HG02870 (cell line): ENCODE data around the gene HCRT.
"Not testable (repeated sequence)": the region's sequence is repeated elsewhere in the genome, so short reads cannot be mapped to it uniquely, and the experiment has no call there.

ENCODE experiments used
- ATAC-seq: cut with Tn5 transposase; IDR thresholded peaks from one replicate; pipeline ENCODE4 v1.9.1; 2021; ENCODE audit warnings: mild to moderate bottlenecking, moderate library complexity; ENCODE audit not compliant: unreplicated experiment

Gene HCRT

DNA sequence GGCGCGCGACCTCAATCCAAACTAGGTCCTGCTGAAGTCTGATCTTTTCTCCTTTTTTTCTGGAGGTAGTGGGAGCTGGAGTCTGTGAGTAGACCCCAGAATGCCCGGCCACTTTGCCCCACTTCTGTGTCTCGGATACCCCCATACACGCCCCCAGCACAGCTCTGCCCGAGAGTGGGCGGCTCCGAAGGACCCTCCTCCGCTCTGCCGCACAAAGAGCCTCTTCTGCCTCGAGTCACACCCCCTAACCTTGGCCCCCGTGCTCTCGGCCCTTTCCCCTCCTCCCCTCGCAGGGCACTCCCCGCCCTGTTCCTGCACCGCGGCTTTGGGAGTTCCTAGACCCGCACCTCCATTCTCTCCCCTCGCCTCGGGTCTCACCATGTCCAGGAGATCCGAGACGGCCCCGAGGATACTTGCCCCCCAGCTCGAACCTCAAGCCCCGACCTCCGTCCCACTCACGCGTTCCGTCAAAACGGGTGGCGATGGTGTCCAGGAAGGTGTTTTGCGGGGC lies 4.8 kb downstream of the HCRT start:
- no peak for ATAC-seq

DNA sequence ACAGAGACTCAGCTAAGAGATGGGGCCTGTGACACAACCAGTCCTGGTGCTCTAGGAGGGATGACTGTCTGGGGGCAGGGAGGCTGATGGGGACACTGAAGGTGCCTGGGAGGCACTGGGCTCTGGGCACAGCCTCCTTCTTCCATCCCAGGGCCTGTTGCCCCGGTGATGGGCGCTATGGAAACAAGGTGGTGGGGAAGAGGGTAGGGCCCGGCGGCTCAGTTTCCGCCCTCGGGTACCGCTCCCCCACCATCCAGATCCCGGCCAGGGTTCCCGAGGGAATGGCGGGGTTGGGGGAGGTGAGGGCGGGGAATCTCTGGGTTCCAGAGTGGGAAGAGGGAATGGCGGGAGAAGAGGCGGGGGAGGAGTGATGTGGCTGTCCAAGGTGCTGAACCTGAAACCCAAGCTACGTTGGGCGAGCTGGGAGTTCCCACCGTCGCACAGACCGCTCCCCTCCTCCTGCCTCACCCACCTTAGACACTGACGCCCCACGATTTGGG lies 5.3 kb downstream of the HCRT start:
- ATAC-seq = no peak

DNA sequence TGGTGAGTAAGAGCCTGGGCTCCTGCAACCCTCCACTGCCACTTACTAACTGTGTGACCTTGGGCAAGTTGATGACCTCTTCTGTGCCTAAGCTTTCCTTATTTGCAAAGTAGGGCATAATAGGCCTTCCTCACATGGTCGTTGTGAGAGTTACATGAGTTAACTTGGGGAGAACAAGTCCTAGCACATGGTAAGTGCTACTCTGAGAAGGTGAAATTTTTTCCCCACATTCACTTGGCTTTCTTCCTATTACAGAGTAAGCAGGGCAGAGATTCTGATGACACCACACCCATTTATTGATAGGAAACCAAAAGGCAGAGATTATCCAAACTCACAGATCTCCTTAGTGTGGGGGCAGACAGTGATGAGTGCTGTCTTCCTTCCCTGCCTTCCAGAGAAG lies 5.9 kb downstream of the HCRT start:
- ATAC-seq = no peak

DNA sequence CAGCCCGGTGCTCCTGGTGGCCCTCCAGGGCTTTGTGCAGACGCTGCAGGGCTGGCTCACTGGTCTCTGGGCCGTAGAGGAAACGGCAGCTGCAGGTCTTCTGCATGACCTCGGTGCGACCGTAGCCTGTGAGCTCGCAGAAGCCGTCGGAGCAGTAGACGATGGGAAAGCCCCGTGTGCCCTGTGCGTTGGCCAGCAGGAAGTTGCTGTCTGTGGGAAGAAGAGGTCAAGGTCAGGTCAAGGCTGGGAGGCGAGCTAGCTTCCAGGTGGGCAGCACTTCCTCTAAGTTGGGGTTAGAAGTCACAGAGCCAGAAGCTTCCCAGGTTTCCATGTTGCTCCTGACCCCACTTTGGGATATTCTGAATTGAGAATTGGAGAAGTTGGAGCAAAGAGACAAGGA lies 6.4 kb downstream of the HCRT start:
- ATAC-seq = no peak

DNA sequence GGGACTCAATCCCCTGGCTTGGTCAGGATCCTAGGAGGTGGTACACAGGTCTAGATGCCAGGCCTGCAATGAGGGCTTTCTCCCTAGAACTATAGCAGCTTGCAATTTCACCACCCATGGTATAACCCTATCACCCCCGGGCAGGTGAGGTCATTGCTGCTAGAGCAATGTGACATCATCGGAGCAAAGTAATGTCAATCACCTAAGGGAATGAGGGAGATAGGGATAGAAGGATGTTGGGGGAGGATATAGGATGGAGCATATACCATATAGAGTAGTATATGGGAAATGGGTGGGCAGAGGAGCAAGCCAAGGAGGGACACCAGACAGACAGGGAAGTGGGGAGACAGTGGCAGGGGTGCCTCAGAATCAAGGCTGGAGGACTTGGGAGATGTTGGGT lies 7.6 kb downstream of the HCRT start:
- no peak for ATAC-seq

DNA sequence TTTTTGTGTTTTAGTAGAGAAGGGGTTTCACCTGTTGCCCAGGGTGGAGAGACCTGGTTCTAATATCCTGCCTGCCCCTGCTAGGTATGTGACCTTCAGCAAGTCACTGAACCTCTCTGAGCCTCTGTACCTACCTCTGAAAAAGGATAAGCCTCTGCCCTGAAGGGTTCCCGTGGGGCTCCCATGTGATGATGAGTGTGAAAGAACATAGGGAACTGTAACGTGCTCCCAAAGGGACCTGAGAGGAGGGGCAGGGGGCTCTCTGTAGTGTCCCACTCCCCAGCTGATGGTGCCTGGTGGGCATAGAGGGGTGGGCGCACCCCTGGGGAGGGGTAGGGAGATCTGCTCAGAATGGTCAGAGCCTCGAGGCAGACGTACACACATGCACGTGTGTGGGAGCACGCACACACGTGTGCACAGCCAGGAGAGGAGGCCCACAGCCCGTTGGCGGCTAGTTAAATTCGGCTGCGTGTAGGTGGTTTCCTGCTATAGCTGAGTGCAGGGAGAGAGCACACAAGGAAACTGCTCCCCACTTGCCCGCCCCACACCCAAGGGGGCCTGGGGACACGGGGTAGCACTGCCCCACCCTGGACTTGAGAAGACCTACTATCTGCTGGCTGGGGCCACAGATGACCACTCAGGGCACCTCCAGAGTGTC lies 11.0 kb downstream of the HCRT start:
- no peak for ATAC-seq

DNA sequence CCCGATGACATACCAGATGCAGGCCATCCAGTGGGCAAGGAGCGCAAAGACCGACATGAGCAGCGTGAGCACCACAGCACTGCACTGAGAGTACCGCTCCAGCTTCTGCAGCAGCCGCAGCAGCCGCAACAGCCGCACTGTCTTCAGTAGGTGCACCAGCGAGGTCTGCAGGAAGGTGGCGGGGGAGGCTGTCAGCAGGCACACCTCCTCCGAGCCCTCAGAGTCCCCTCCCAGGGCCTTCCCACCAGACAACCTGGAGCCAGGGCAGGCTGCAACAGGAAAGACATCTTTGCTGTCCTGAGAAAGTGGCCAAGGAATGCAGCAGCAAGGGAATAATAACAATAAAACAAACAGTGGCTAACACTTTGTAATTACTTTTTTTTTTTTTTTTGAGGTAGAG lies 13.4 kb downstream of the HCRT start:
- no peak for ATAC-seq

DNA sequence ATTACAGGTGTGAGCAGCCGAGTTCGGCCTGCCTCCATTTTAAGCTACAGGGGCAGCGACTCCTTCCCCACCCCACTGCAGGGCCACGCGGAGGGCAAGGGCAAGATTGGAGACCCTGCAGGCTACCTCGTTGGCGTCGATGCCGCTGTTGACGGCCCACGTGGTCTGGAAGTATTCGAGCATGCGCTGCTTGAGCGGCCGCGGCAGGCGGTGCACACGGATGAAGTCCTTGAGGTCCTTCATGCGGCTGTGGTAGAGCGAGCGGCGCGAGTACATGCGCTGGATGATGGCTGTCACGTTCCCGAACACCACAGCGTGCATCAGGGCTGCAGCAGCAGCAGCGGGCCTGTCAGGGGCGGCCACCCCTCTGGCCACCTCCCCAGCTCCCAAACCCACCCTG lies 15.9 kb downstream of the HCRT start:
- ATAC-seq = no peak

DNA sequence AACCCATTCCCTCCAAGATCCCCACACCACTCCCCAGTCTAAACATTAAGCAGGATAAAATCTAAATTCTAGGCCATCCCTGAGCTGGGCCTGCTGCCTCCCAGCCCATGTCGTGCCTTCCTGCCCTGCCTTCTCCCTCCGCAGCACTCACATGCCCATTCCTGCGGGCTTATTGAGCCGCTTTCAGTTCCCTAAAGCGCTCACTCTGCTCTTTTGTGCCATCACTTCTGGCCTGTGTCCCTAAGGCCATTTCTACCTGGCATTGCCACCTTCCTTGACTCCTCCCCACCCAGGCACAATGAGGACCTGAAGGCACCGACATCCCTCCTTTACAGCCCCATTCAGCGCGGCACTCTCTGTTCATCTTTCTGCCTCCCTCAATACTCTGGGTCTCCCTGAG lies 17.4 kb downstream of the HCRT start:
- no peak for ATAC-seq

DNA sequence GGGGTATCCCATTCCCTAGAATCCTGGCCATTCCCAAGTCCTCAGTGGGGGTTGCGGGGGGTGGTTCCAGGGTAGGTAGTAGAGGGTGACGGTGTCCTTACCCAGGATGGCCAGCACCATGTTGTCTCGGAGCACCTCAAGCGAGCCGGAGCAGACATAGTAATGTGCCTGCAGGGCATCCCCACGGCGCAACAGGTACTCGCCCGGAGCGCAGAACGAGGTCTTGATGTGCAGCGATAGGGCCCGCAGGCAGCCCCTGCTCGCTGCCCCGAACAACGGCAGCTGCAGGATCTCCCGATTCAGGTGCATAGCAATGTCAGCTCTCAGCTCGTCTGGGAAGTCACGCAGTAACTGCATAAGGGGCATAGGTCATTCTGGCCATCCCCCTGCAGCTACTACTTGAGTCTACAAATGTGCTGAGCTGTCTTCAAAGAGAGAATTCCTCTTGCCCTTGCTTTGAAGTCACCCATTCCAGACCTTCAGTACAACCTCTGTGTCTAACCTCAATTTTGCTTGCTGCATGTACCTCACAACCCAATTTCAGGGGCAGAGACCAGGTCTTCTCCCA lies 19.0 kb downstream of the HCRT start:
- ATAC-seq = no peak

DNA sequence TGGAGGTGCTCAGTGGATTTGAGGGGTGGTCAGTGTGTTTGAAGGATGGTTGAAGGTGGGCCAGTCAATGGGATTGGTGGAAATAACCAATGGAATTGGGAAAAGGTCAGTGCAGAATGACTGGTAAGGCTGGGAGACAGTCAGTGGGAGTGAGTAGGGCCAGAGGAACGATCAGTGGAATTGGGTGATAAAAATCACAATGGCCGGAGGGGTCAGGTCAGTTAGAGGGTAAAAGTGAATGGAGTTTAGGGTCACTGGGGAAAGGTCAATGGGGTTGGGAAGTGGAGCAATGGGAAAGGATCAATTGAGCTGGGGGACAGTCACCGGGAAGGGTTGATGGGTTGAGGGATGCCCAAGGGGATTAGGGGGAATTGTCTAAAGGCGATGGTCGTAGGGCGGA lies 19.5 kb downstream of the HCRT start:
- ATAC-seq = no peak

DNA sequence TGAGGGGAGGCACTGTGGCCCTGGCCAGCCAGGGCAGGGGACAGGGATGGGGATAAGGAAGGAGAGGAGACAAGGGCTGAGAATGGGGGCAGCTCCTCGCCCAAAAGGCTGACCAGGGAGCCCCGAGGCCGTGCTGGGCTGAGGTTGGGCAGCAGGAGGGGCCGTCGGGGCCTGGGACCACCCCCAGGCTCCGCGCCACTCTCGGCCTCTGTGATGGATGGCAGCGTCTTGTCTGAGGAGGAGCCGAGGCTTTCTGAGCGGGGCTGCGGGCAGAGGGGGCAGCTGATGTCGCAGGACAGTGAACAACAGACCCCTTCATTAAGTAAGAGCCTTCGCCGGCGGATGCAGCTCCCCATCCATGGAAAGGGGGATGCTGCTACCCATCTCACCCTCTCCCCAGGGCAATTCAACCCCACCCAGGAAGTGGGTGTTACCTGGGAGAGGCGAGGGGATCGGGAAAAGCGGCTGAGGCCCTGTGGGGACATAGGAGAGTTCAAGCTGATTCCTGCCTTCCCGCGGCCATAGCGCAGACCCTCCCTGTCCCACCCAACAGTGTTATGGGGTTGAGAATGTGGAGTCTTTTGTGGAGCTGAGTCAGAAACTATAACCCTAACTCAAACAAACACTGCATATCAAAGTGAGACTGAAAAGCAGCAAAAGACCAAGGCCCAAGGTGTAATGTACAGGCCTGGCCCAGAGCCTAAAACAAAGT lies 21.4 kb downstream of the HCRT start:
- no peak for ATAC-seq

DNA sequence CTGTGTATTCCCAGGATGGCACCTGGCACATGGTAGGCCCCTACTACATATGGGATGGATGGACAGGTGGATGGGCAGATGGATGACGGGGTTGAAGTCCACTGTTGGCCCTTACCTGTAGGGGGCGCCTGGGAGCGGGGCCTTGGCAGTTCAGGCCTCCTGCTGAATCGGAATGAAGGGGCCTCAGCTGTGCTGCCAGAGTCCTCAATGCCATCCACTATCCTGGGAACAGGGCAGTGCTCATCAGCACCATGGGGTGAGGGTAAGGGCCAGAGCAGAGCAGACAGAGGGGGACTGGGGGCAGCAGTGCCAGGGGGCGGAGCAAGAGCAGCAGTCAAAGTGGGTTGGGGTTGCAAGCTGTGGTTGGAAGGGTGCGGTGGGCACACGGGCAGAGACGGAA lies 22.1 kb downstream of the HCRT start:
- ATAC-seq = no peak

DNA sequence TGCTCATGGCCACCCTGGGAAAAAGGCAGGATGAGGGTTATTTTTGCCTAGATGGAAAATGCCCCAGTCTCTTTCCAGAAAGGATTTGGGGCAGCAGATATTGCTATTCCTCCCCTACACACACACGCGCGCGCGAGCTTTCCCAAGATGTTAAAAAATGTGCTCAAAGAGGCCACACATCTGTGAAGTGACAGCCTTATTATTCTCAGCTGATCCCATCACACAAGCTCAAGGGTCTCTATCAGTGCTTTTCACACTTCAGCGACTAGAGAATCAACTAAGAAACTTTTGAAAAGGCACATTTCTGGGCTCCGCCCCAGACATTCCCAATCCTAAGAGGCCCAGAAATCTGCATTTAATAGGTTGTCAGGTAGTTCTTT lies 24.7 kb downstream of the HCRT start:
- ATAC-seq = no peak

DNA sequence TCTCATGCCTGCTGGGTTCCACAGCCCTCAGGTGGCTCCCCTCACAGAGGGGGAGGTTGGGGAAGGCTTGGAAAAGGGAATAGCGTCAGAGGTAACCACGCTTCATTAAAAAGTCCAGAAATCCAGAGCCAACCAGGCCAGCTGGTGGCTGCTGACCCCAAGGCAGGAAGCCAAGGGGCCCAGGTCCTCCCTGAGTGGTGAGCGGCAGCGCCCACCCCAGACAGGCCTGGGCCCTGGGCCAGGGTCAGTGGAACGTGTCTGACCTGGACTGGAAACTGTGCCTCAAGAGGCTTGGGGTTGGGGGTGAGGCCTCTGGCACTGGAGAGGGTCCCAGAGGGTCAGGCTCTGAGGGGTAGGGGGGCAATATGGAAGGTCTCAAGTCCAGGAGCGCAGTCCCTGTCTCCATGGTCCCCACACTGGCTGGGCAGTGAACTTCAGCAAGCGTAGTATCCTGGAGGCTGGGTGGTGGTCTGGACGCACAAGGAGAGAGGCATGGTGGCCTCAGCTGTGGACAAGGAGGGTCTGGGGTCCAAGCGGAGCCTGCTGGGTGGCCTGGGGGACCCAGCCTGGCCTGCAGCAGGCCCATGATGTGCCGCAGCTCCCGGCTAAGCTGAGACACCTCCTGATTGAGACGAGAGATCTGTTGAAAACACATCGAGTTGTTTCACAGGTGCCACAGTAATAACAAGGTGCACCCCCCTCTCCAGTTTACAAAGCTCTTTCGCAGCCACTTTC lies 25.3 kb downstream of the HCRT start:
- no peak for ATAC-seq

DNA sequence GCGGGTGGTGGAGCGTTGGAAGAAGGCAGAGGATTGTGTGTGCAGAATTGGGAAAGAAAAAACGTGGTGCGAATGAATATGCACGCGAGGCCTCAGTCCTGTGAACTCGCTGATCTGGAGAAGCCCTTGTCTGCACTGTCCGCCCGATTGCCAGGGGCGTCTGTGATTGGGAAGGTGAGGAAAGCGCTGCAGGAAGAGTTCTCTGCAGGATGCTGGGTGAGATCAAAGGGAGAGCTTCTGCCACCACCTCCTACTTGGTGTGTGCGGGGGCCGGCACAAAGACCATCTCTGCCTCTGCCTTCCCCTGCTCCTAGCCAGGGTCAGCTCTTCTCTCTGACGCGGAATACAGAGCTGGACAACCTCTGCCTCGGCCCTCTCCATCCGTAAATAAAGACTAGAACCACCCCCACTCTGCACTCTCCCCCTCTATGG lies 29.6 kb downstream of the HCRT start:
- ATAC-seq = no peak

DNA sequence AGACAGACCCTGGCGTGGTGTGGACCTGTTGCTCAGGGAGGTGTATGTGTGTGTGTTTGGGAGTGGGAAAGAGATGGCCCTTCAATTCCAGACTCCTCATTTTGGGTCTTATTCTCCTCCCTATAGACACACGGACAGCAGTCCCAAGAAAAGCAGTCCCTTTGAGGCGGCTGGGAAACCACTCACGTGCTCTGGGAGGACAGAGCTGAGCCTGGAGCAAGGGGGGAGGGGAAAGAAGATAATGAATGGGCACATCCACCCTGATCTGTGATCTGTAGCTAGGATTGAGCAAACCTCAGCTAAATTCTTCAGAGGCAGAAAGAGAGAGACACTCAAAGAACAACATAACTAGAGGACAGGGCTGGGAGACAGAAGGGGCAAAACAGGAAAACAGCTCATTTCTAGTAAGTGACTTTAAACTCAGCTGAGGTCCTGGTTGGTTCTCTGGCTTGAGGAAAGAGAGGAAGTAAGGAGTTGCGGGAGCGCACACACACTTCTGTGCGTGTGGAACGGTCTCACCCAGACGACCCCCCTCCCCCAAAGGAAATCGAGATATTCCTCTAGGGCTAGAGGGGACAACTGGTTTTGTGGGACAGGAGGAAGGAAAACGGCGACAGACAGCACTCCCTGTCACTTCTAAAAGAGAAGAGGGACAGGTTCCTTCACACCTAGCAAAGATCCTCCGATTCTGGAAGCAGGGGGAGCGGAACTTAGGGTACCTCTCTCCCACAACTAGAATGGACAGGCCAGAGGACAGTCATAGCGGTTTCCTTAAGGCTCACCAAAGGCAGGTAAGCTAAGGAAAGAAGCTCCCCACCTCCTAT lies 31.1 kb downstream of the HCRT start:
- ATAC-seq = no peak

DNA sequence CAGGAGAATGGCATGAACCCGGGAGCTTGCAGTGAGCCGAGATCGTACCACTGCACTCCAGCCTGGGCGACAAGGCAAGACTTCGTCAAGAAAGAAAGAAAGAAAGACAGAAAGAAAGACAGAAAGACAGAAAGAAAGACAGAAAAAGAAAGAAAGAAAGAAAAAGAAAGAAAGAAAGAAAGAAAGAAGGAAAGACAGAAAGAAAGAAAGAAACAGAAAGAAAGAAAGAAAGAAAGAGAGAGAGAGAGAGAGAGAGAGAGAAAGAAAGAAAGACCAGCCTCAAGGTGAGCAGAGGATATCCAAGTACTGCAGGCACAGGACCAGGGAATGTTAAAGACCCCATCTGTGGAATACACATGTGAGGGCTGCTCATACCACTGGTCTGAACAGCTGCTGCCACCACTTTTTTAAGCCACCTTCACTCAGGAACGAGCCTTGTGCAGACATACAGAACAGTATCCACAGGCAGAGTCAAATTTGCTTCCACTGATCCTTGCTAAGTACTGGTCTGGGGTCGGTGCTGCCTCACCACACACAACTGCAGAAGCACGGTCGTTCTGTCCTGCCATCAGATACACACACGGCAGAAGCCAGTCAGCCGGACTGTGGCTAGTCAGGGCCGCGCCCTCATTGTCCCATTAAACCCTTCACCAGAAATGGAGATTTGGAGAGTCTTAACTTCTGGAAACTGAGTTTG lies 38.2 kb downstream of the HCRT start:
- ATAC-seq = no peak

DNA sequence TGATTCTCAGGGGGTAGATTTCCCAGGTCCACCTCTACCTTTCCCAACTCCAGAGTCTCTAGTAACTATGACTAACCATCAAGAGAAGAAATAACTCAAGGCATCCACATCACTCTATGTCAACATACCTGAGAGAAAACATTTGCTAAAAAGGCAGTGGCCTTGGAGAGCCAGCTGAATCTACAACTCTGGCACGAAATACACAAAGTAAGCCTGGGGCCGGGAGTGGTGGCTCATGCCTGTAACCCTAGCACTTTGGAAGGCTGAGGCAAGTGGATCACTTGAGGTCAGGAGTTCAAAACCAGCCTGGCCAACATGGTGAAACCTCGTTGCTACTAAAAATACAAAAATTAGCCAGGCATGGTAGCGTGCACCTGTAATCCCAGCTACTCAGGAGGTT lies 42.1 kb downstream of the HCRT start:
- ATAC-seq = not testable (repeated sequence)

DNA sequence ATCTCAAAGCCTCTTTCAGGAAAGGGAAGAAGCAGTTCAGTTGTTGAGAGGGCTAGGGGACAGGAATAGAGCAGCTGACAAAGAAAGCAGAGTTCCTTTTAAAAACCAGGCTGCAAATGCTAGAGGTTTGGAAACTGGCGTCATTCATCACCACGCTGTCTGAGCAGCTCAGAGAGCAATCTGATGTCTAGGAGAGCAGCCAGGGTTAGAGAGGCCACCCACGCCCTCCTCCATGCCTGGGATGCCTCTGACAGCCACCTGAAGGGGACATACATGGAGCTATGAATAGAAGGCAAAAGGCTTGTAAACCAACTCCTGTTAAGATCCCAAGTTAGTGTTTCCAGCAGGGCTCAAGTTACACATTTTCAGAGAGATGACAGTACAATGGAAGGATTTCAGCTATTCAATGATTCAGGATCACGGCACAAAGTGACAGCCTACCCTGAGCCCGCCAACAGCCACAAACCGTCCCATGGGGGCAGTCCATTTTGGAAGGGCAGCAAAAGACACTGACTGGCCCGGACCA lies 42.8 kb downstream of the HCRT start:
- no peak for ATAC-seq
